ENCODE results near the gene GPC6.
"Not testable (repeated sequence)": the region's sequence is repeated elsewhere in the genome, so short reads cannot be mapped to it uniquely, and the experiment has no call there.

Gene GPC6

DNA sequence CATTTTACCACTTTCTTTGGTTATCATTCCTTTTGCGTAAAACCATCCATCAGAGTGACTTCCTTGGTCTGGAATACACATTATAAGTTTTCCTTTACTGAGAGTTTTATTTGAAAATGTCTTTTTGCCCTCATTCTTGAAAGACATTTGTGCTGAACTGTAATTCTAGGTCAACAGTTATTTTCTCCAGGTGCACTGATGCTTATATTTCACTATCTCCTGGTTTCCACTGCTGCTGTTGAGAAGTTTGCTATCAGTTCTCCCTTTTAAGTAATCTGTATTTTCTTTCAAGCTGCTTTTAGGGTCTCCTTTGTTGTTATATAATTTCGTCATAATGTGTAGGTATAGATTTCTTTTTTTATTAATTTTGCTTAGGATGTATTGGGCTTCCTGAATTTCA is 1092.9 kb downstream of the GPC6 start:
- FAIRE-seq = no peak

DNA sequence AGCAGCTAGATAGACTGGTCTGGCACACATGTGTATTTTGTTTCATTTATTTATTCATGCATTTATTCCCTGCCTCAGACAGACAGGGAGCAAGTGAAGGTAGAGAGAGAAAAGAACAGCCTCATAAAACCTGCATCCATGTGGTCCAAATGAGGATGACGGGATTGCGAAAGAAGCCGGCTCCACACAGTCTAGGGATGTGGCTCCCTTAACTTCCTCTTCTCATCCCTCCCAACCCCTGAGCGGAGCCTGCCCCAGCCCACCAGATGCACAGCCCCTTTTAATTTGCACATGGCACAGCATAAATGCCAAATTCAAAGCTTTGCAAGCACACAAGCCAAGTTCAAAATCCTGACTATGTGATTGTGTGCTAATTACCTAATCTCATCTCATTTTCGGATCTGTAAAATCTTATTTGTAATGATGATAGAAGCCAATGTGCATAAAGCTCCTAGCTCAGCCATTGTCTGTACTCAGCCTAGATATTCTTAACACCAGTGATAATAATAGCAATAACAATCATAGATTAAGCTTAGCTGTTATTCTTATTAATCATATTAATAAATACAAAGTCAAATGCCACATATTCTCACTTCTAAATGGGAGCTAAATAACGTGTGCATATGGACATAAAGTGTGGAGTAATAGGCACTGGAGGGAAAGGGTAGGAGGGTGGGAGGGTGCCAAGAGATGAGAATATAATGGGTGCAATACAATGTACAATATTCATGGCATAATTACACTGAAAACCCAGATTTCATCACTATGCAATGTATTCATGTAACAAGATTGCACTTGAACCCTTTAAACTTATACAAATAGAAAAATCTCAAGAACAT is 1096.5 kb downstream of the GPC6 start:
- no peak for FAIRE-seq

DNA sequence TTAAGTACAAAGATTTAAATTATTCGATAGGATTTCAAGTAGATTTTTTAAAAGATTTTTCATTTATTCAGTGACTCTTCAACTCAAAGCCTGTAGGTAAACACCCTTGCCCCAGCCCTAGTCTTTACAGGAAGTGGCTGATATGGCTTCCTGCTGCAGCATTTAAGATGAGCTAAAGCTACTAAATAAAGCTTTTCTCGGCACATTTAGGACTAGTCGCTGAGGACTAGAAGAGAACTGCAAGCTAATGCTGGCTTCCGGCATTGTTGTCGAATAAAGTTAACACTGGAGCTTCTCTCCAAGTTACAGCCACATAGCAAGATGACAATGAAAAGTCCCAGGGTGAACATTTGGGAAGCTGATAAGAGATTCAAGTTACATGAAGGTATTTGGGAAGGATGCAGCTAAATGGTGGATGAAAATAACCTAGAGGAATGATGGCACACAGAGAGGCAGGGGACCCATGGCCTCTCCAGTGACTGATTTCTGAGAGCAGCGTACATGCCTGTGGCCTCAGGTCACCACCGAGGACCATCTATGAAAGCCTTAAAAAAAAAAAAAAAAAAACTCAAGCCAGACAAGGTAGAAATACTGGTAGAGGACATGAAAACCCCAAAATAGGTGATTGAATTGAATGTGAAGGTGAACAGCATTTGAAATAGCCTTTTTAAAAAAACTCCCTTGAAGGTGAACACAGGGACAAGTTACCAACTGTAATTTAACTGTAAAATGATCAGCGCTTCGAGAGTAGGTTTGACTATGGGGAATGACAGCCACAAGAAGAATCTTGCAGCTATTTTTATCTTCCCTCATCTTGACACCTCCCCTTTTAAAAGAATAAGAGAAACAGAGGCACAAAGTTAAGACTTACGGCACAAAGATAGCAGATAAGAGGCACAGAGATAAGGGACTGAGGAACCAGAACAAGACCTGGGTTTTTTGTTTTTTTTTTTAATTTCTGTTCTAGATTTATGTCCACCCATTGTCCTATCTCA is 1097.5 kb downstream of the GPC6 start:
- FAIRE-seq = no peak

DNA sequence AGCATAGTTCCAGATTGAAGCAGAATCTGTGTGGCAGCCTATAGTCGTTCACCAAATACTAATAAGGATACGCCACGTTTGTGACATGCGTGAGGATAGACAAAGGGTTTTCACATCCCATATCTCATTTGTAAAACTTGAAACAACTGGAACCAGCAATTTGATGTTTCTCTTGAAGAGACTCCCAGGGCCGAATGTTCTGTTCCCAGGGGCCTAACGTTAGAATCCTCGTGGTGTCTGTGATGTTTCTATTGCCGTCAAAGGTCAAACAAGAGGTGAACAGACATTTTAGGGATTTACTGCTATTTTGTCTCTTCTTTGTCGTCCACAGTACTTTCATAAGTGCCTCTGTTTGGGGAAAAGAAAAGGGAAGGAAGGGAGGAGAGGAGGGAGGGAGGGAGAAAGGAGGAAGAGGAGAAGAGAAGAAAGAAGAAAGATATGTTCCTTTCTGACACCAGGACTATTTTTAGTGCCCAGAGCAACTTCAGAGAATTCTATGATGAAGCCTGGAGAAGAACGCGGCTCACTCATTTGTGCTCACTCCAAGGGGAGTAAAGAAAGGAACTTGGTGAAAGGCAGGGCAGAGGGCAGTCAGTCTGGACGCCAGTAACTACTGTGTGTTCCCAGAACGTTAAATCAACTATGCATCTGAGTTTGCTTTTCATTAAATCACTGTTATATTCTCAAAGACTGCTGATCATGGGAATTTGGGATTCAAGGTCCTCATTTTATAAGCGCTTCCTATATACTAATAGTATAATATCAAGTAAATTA is 1098.3 kb downstream of the GPC6 start:
- FAIRE-seq = no peak

DNA sequence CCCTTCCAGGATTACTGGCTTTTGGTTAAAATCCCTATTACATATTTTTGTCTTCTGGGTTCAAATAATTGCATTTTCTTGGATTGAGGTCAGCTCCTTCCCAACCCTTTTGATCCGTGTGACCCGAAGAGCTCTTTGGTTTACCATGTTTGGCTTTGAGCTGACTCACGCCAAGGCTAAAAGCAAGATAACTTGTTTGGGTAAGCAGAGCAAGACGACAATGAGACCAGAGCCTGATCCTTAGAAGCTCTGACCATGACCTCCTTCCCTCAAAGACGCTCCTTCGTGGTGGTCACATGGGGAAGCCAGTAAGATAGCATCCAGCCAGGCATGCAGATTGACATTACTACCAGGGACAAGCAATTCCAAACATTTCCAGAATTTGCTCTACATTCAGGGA is 1099.0 kb downstream of the GPC6 start:
- no peak for FAIRE-seq

DNA sequence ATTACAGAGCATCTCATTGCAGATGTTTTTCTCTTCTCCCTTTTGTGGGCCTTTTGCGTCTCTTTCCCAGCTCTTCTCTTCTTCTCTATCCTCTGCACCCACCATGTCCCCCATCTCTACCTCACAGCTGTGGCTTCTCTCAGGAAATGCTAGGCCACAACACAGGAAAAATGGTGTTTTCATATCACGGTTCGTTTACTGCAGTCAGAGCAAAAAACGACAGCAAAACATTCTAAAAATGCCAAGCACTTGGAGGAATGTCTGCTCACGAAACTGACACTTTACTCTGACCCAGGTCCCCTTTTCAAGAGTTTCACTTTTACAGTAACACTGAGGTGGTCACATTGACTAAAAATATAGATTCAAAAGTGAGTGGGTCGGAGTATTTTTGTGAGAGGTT is 1100.7 kb downstream of the GPC6 start:
- FAIRE-seq = no peak

DNA sequence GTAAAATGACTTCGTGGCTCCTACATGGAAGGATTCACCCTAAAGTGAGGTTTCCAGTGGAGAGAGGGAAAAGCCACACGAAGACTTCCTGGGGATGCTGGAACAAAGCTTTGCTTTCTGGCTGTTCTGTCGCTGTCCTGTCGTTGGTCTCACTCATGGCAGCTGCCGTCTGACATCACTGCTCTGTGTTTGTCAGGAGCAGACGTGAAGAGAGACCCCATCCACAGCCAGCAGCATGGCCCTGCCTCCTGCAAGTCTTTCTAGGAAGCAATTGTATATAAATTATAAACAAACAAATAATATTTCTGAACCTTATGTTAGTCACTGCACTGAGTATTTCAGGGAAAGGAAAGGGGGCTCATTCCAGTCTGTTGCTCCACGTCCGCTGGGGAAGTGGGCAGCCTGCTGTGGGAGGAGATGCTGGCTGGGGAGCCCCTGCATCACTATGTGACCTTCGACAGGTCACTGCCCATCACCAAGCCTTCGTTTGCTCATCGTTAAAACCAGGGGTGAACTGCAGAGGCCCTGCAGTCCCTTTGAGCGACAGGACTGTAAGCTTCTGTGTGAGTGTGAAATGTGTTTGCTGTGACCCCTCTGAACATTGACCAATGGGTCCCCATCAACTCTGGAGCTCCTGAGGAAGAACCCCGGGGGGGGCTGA is 1101.9 kb downstream of the GPC6 start:
- FAIRE-seq = no peak

DNA sequence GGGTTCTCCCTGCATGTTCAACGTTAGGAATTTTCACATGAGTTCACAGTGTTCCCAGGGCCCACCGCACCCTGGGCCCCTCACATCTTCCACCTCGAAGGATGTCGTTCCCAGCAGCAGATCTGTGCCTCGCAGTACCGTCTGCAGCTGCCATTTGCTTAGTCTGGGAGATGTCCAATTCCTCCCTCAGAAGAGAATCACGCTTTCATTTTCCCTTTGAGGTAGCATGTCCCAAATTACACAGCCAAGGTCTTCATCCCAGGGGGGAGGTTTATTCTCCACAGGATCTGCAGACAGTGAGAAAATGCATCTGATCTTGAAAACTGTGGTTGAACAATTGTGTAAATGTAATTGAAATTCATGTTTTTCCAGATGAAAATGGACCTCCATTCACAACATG is 1102.7 kb downstream of the GPC6 start:
- no peak for FAIRE-seq

DNA sequence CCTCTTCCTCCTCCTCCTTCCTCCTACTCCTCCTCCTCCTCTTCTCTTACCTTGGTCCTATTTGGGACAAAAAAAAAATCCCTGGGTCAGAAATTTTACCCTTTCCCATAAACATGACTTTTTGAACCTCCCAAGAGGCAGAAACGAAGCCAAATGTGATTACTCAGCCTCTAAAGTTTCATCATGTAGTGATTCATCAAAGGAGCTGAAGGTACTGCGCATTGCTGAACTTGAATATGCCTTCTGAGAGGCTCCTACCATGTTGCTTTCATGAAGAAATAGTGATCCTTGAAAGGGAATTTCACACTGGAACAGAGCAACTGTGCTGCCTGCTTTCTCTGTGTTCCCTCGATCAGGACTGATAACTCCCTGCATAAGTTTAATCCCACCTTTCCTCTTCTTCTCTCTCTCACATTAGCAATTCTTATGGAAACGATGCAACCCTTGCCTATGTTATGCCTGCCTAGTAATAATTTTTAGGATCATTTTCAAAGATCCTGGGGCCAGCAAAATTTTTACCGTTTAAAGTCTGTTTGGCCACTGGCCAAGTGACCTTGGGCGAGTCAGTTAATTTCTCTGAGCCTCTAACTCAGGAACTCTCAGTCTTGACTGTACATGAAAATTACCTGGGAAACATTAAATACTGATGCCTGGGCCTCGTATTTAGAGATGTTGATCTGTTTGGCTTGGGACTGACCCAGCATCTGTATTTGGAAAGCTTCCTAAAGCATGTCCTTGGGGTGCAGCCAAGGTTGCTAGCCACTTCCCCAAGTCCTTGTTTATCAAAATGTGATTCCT is 1103.3 kb downstream of the GPC6 start:
- no peak for FAIRE-seq

DNA sequence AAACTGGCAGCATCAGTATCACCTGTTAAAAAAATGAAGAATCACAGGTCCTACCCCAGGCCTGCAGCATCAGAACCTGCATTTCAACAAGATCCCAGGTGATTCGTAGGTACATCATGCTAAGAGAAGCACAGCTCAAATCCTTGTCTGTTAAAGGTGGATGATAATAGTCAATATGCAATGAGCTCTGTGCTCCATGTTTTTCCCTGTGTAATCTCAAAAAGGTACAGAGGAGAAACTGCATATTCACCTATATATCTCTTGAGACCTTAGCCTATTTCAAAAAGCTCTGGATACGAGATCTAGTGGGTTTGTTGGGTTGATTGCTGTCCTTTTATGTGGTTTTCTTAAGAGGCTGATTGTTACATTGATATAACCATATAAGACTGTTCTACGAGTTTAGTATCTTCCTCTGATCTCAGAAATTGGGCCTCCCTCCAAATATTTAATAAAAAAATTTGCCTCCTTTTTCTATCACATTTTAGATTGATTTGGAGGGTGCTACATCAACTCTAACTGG is 1104.0 kb downstream of the GPC6 start:
- FAIRE-seq = no peak

DNA sequence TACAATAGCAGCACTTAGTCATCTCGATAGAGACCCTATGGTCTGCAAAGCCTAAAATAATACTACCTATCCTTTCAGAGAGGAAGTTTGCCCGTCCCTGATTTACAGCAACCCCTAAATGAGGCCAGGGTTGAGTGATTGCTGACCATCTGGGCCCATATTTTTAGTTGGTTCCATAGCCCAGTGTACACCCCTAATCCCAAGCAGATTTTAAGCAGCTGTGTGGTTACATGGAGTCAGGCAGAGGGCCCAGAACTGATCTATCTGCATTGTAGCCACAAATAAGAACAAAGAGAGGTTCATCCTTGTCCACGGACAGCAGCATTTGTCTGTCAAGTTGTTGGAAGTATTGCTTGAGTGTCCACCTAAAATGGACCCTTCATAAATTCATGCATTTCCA is 1104.7 kb downstream of the GPC6 start:
- no peak for FAIRE-seq

DNA sequence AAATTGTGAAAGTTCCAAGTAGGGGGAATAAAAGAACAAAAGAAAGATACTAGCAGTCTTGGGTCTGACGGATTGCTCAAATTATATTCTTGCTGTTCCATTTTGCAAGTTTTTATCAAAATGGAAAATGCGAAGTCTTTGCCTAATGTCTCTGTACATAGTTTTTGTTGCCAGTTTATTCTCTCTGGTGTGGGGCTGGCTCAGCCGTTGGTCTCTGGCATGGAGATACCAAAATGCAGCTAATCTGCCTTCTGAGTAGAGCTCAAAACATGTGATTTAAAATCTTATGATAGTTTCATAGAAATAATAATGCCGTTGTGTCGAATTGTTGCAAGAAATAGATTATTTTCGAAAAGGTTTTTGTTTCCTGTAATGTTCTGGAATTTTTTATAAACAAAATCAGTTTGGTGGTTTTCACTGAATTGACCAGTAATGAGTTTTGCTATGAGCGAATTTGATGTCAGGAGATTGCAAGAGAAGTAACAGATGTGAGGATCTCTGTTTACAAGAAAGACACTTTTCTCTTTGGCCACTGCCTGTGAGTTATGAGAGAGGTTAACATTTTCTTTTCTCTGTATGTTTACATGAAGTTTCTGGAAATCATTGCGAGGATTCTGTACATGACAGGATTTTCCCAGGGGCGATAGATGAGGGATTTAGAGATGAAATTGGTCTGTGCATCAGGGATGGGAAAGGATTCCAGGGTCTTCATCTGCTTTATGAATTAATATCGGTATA is 1105.9 kb downstream of the GPC6 start:
- no peak for FAIRE-seq

DNA sequence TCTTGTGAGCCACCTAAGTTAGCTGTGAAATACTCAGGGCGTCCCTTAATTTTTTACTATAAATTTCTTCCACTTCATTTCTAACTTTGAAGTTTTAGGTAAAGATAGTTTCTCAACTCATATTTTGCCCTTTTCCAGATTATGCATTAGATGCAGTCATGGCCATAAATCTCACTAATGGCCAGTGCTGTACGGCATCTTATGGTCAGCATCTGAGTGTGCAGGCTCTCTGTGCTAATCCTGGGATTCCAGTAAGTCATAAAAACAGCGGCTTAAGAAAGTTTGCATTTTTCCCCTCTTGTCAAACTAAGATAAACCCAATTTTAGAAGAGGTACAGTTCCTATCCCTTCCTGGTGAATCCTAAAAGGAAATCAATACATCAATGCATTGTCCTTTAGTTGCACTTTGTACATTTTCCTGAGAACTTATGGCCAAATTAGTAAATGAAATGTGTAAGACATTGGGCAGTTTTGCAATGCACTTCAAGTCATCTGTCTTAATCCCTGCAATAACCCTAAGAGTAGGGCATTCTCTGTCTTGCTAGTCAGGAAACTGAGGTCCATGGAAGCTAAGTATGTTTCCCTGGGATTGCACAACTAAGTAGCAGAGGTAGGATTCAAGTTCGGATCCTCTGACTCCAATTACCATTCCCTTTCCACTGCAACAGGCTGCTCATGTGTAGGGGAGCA is 1106.7 kb downstream of the GPC6 start:
- no peak for FAIRE-seq

DNA sequence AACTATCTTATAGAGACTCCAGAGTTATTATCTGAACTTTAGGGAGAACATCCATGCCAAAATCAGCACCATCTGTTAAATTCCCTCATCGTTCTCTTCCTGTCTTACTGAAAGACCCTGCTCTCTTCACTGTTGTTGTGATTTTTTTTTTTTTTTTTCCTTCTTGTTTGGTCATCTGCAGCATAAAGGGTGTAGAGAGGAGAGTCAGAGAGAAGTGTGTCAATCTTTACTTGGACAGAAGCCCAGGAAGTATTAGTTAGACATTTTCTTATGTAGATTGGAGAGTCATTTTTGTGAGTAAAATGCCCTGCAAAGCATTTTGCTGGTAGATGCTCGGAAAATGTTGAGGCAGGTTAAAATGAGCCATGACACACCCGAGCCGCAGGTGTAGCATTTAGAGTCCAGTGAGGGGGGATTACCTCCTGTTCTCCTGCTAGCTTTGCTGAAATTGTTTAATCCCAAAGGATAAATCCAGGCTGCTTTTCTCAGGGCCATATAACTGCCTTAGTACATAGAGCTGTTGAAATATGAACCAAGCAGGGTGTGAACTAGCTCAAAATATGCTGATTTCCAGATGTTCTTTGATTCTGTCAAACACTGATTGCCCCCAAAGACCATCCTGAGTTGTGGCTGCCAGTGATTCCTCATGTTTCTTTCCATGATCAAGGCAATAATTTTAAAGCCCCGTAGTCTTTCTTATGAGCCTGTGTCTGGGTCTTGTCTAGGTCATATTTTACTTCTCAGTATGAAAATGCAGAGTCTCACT is 1109.3 kb downstream of the GPC6 start:
- FAIRE-seq = no peak

DNA sequence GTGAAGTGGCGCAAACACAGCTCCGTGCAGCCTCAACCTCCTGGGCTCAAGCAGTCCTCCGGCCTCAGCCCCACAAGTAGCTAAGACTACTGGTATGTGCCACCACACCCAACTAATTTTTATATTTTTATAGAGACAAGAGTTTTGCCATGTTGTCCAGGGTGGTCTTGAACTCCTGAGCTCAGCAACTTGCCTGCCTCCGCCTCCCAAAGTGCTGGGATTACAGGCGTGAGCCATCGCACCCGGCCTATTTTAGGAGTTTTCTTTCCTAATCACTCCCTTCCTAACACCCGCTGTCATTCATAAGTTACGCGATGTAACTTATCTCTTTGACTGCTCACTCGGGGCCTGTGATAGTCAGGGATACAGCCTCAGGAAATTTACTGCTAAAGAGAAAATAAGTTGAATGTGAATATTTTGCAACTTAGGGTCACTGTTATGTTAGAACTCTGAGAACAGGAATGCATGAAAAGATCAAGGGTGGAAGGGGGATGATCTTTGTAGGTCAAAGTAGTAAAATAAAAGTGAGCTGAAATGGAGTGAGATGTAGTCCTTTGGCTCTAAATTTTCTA is 1112.6 kb downstream of the GPC6 start:
- FAIRE-seq = no peak

DNA sequence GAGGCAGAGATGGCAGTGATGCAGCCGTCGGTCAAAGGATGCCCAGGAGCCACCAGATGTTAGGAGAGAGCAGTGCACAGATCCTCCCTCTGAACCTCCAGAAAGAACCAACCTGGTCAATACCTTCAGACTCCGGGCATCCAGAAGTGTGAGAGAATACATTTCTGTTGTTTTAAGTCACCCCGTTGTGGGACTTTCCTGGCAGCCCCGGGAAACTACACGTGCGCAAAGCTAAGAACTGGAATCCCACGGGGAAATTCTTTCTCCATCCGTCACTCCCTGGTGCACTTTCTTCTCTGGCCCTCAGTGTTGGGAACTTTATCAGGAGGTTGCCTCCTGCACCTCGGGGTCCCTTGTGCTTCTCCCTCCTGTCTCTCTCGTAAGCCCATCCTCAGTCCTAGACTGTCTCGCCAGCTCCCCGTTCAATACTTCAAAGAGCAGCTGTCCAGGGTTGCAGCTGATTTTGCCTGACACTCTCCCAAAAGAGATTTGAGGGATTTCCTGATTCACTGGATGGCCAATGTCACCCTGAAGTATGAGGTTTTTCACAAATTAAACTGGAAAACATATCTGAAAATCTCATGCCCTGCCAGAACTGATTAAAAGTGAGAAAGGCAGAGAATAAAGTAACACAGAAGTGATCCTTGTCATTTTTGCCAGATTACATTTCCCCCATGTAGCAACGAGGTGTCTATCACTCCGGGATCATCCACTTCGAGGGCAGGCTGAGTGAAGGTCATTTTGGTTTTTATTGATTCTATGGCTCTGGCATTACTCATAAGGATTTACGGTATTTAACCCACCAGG is 1116.0 kb downstream of the GPC6 start:
- no peak for FAIRE-seq

DNA sequence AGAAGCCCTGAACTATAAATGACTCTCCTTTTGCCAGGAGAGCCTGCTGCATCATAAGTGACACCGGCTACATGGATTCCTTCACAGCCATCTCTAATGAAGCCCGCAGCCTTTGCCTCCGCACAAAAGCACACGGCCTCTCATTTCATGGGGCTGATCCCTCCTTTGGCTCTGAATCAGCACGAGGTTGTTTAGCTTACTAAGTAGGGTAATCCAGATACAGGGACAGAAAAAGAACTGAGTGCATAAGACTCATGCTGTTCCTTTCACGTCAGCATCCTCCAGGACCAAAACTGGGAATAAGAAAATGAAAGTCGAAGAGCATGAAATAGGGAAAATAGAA is 1116.6 kb downstream of the GPC6 start:
- FAIRE-seq = no peak

DNA sequence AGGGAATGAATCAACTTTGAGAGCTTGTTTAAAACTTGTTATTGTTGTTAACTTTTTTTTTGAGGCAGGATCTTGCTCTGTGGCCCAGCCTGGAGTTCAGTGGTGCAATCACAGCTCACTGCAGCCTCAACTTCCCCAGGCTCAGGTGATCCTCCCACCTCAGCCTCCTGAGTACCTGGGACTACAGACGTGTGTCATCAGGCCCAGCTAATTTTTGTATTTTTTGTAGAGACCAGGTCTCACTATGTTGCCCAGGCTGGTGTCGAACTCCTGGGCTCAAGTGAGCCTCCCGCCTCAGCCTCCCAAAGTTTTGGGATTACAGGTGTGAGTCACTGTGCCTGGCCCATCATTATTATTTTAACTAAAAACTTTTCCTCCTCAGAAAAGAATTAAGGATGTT is 1117.1 kb downstream of the GPC6 start:
- not testable (repeated sequence) for FAIRE-seq
